ENCODE measurements around the gene ANP32A. TPM values are rescaled to one million over a fixed set of nuclear protein-coding genes. Genes with fewer than 3 reads are reported as not detected.

Gene ANP32A
- total RNA-seq, 1 experiment from 2014 or later = 220 TPM

- TF ChIP-seq YY1 (IDR thresholded peaks at IDR 0.05; ENCODE audit: extremely low read depth, insufficient replicate concordance, low read depth, low read length) = peak; percentile 79
- no peak for TF ChIP-seq TCF7L2 (IDR thresholded peaks at IDR 0.05; ENCODE audit: borderline replicate concordance, extremely low read depth, insufficient read depth, insufficient read length)
These were observed 3.2 kb downstream of the ANP32A start (continued) for GRCh38 chr15:68817304-68818065.

- H3K4me1 ChIP-seq (ENCODE audit: control insufficient read depth in 1 of 2, insufficient read depth in 2 of 2, low read length in 2 of 2) = peaks cover 19 to 41% of the 10 kb centered on the region in 2 experiments
- no peaks in the 10 kb centered on the region for H3K27me3 ChIP-seq (ENCODE audit: insufficient read depth, low read length)
- TSS peak; percentile 28 for BruUV-seq (replicated peaks)
- H3K36me3 ChIP-seq (ENCODE audit: control insufficient read depth in 1 of 2, insufficient read depth in 2 of 2, low read length in 2 of 2) = 0 out of 4 replicates have a peak, but pooled peaks cover 0 to 3% of the 10 kb centered on the region in 2 experiments
- ATAC-seq = no peak
- H3K9ac ChIP-seq (ENCODE audit: low read length) = peak overlapping the region; percentile 91
- CTCF ChIA-PET = interaction anchor here (1.5 kb wide), 1 partner anchor 12 kb away, joined by 4 read pairs; no protein-coding TSS in a partner anchor
- peak overlapping the region; percentile 96 for H3K27ac ChIP-seq (ENCODE audit: low read depth, low read length)
- peak overlapping the region; percentile 96 for H3K4me2 ChIP-seq (ENCODE audit: low read length)
- RAD21 ChIA-PET (ENCODE audit: low non-redundant PET in 1 of 2, low total read pairs in 2 of 2, uncharacterized antibody in 2 of 2, unreplicated experiment in 2 of 2) = no interaction called here
- H3K79me2 ChIP-seq (ENCODE audit: insufficient read depth, low read length) = peaks cover 95% of the 10 kb centered on the region
- TF ChIP-seq ZFX (IDR thresholded peaks at IDR 0.05) (no peak), POLR2A (IDR thresholded peaks at IDR 0.05; ENCODE audit: borderline replicate concordance, extremely low read depth, insufficient read depth, insufficient read length) (no peak), SRF (IDR thresholded peaks at IDR 0.05; ENCODE audit: low read depth) (no peak), ZNF274 (IDR thresholded peaks at IDR 0.05; ENCODE audit: low read depth, low read length) (no peak), TCF7L2 (IDR thresholded peaks at IDR 0.05; ENCODE audit: borderline replicate concordance, extremely low read depth, insufficient read depth, insufficient read length) (no peak), YY1 (IDR thresholded peaks at IDR 0.05; ENCODE audit: extremely low read depth, insufficient replicate concordance, low read depth, low read length) (no peak), MAX (IDR thresholded peaks at IDR 0.05) (peak; percentile 4; the same call in 1 of the 2 replicates), ELF1 (IDR thresholded peaks at IDR 0.05; ENCODE audit: borderline replicate concordance, low read depth) (no peak)
- TF ChIP-seq, protein P1, sequence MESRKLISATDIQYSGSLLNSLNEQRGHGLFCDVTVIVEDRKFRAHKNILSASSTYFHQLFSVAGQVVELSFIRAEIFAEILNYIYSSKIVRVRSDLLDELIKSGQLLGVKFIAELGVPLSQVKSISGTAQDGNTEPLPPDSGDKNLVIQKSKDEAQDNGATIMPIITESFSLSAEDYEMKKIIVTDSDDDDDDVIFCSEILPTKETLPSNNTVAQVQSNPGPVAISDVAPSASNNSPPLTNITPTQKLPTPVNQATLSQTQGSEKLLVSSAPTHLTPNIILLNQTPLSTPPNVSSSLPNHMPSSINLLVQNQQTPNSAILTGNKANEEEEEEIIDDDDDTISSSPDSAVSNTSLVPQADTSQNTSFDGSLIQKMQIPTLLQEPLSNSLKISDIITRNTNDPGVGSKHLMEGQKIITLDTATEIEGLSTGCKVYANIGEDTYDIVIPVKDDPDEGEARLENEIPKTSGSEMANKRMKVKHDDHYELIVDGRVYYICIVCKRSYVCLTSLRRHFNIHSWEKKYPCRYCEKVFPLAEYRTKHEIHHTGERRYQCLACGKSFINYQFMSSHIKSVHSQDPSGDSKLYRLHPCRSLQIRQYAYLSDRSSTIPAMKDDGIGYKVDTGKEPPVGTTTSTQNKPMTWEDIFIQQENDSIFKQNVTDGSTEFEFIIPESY (IDR thresholded peaks at IDR 0.05; ENCODE audit: extremely low read depth, insufficient replicate concordance, low read length) = no peak
- intact Hi-C loops (cut with micrococcal nuclease) = no loop called here
- H2AFZ ChIP-seq (ENCODE audit: low read depth, low read length, poor library complexity, severe bottlenecking) = no peak overlapping the region
- POLR2A ChIA-PET = interaction anchor here (0.5 kb wide), 1 partner anchor 17 kb away, joined by 5 read pairs; no protein-coding TSS in a partner anchor
- no peaks in the 10 kb centered on the region for H3K9me3 ChIP-seq (ENCODE audit: control insufficient read depth in 1 of 2, insufficient read depth in 1 of 2, low read depth in 1 of 2, low read length in 2 of 2)
- H3K4me3 ChIP-seq (replicated peaks in 1 of 2; ENCODE audit: low read depth in 1 of 2, low read length in 2 of 2) = peak overlapping the region; percentile 72 to 82
- no peaks in the 10 kb centered on the region for H3K9me2 ChIP-seq (ENCODE audit: insufficient read depth)
- no peak for DNase-seq (ENCODE audit: low read depth, low spot score)
- peaks cover 11% of the 10 kb centered on the region; the same call in 1 of the 2 replicates for H4K20me1 ChIP-seq (ENCODE audit: insufficient read depth)
These were observed 3.8 kb downstream of the ANP32A start for GRCh38 chr15:68816795-68817303.
